Glutamatergic neuron (in vitro differentiated cells): ENCODE results near the gene ATG9B. TPM values are rescaled to one million over a fixed set of nuclear protein-coding genes. Genes with fewer than 3 reads are reported as not detected.
A peak's percentile ranks its signal among the peaks of the same experiment; 100 is the strongest.

Experiments
- DNase-seq: peaks from one replicate; pipeline ENCODE4 v3.0.0; 2022
- H3K27ac Mint-ChIP-seq: one replicate; pipeline ENCODE4 v1.8.0; 2020; ENCODE audit warnings: mild to moderate bottlenecking, mixed read lengths, inconsistent platforms; ENCODE audit not compliant: unreplicated experiment
- H3K27me3 Mint-ChIP-seq: one replicate; pipeline ENCODE4 v1.8.0; 2020; ENCODE audit warnings: mild to moderate bottlenecking, moderate library complexity, mixed read lengths, inconsistent platforms; ENCODE audit not compliant: unreplicated experiment
- H3K36me3 Mint-ChIP-seq: one replicate; pipeline ENCODE4 v1.8.0; 2020; ENCODE audit warnings: mild to moderate bottlenecking, mixed read lengths, inconsistent platforms; ENCODE audit not compliant: unreplicated experiment
- H3K4me1 Mint-ChIP-seq: one replicate; pipeline ENCODE4 v1.8.0; 2020; ENCODE audit warnings: mild to moderate bottlenecking, low read depth, mixed read lengths, inconsistent platforms; ENCODE audit not compliant: unreplicated experiment
- H3K4me3 Mint-ChIP-seq: one replicate; pipeline ENCODE4 v1.8.0; 2020; ENCODE audit warnings: mild to moderate bottlenecking, mixed read lengths, inconsistent platforms; ENCODE audit not compliant: unreplicated experiment
- H3K9me3 Mint-ChIP-seq: one replicate; pipeline ENCODE4 v1.8.0; 2020; ENCODE audit warnings: mild to moderate bottlenecking, moderate library complexity, mixed read lengths, inconsistent platforms; ENCODE audit not compliant: unreplicated experiment
- total RNA-seq: library from RNA; stranded (reverse); fragmentation: NEBNext Ultra II Directional; extraction: Animal tissue kit (Norgen Biotek cat#: 25700); gene quantifications from one replicate; pipeline ENCODE4 v1.2.1, GENCODE V29; 2021; ENCODE audit not compliant: unreplicated experiment
- TF ChIP-seq, protein P1 (sequence below): fragments of 200-600 bp; sonication (generic); IDR thresholded peaks from one replicate; pipeline ENCODE4 v1.5.0; 2021; ENCODE audit not compliant: partially characterized antibody, unreplicated experiment

Gene ATG9B
- total RNA-seq, 1 donor from 2014 or later = 9.4 TPM

DNA sequence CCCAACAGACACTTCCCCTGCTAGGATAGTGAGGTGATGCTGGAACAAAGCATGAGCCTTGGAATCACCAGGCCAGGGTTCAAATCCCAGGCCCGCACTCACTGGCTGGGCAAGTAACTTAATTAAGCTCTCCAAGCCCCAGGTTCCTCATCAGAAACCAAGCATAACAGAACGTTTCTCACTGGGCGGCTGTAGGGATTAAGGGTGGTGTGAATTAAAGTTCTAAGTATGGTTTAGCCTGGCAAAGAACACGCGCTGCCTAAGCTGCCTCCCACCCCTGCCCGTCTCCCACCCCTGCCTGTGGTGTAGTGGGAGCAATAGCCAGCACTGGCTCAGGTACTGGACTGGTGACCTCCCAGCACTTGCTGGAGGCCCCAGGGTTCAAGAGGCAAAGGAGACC is 40.7 kb upstream of the ATG9B start:
- Mint-ChIP-seq H3K27me3 (peaks cover 6% of the 10 kb centered on the region), H3K9me3 (peaks cover 4% of the 10 kb centered on the region), H3K4me3 (no peak overlapping the region), H3K36me3 (peaks cover 4% of the 10 kb centered on the region), H3K27ac (no peak overlapping the region), H3K4me1 (peaks cover 9% of the 10 kb centered on the region)
- no peak for DNase-seq
- TF ChIP-seq, protein P1, sequence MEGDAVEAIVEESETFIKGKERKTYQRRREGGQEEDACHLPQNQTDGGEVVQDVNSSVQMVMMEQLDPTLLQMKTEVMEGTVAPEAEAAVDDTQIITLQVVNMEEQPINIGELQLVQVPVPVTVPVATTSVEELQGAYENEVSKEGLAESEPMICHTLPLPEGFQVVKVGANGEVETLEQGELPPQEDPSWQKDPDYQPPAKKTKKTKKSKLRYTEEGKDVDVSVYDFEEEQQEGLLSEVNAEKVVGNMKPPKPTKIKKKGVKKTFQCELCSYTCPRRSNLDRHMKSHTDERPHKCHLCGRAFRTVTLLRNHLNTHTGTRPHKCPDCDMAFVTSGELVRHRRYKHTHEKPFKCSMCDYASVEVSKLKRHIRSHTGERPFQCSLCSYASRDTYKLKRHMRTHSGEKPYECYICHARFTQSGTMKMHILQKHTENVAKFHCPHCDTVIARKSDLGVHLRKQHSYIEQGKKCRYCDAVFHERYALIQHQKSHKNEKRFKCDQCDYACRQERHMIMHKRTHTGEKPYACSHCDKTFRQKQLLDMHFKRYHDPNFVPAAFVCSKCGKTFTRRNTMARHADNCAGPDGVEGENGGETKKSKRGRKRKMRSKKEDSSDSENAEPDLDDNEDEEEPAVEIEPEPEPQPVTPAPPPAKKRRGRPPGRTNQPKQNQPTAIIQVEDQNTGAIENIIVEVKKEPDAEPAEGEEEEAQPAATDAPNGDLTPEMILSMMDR = no peak

DNA sequence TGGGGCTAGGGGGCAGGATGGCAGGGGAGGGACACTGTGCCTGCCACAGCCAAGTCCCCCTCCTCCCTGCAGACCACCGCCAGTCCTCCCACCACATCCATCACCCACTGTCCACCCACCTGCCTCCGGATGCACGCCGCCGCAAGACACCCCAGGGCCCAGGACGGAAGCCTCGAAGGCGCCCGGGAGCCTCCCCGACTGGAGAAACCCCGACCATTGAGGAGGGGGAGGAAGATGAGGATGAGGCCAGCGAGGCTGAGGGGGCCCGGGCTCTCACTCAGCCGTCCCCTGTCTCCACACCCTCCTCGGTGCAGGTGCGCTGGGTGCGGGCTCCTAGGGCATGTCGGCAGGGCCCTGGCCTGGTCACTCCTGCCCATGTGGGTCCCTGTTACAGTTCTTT is 40.2 kb upstream of the ATG9B start:
- Mint-ChIP-seq H3K4me3 (no peak overlapping the region), H3K36me3 (peaks cover 4% of the 10 kb centered on the region), H3K27ac (no peak overlapping the region), H3K27me3 (peaks cover 6% of the 10 kb centered on the region), H3K4me1 (peaks cover 9% of the 10 kb centered on the region), H3K9me3 (peaks cover 4% of the 10 kb centered on the region)
- no peak for DNase-seq
- TF ChIP-seq, protein P1 = no peak

DNA sequence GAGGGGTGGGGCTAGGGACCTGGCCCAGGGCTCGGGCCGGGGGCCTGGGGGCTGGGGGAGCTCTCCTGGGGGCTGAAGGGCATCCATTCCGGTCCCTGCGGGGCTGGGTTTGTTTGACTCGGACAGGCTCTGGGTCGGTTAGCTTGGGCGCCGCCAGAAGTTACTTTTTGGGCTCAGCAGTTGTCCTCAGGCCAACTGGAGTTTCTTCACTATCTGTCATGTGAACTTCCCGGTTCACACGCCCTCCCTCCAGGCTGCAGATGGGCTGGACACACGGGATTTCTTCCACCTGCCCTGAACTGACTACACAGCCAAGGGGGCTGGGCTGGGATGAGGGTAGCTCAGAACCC is 38.9 kb upstream of the ATG9B start:
- Mint-ChIP-seq H3K9me3 (peaks cover 4% of the 10 kb centered on the region), H3K36me3 (no peaks in the 10 kb centered on the region), H3K27ac (no peak overlapping the region), H3K4me1 (peaks cover 14% of the 10 kb centered on the region), H3K4me3 (peak overlapping the region; percentile 46), H3K27me3 (peaks cover 11% of the 10 kb centered on the region)
- DNase-seq = no peak
- TF ChIP-seq, protein P1 = no peak

DNA sequence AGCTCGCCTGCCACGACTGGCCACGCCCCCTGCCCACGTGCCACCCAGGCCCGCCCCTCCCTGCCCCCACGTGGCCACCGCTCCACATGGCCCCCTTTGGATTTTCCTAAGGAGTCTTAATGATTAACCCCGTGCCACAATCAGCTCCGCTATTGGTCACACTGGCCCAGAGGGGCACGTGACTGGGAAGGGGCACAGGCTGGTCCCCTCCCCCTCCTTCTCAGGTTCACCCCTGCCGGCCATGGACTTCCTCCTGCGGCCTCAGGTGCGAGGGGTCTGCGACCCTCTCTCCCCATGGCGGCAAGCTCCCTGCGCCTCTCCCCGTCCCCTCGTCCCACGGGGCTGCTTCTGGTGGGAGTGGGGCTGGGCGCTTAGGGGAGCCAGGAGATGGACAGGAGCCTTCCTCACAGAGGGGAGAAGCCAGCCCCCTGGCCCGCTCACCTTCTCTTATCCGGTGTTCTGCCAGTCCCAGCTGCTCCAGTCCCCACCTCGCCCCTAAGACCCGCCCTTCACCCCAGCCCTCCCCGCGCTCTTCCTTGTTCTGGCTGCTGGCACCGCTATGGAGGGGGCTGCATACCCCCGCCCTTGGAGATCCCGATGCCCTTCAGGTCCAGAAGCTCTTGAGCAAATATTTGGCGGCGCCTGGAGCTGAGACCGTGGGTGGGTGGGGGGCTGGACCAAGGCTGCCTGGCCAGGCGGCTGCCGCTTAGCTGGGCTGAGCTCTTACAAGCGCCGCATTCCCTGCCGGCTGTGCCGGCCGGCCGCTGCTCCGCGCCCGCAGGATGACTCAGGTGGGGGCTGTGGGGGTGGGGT is 38.3 kb upstream of the ATG9B start:
- Mint-ChIP-seq H3K9me3 (peaks cover 4% of the 10 kb centered on the region), H3K27ac (no peak overlapping the region), H3K36me3 (no peaks in the 10 kb centered on the region), H3K27me3 (peaks cover 12% of the 10 kb centered on the region), H3K4me3 (peak overlapping the region; percentile 61), H3K4me1 (peaks cover 14% of the 10 kb centered on the region)
- peak; percentile 91 for DNase-seq
- TF ChIP-seq, protein P1 = no peak

DNA sequence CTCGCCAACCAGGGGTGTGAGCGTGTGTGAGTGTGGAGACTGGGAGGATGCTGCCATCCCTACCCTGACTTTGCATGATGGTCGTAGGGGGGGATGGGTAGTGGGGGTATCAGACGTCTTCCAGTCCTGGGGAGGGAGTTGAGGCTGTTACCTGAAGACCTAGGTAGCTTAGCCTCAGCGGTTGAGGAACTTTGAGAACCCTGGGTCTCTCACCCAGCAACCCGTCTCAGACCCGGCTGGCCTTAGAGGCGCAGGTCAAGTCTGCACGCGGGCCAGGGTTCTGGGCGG is 37.8 kb upstream of the ATG9B start:
- Mint-ChIP-seq H3K27me3 (peaks cover 16% of the 10 kb centered on the region), H3K36me3 (no peaks in the 10 kb centered on the region), H3K4me3 (peak overlapping the region; percentile 83), H3K9me3 (peaks cover 8% of the 10 kb centered on the region), H3K27ac (no peak overlapping the region), H3K4me1 (peaks cover 19% of the 10 kb centered on the region)
- DNase-seq = no peak
- TF ChIP-seq, protein P1 = no peak
